ENCODE results near the gene EPHB6. TPM values are rescaled to one million over a fixed set of nuclear protein-coding genes. Genes with fewer than 3 reads are reported as not detected.
A peak's percentile ranks its signal among the peaks of the same experiment; 100 is the strongest.

Gene EPHB6
- total RNA-seq, result 10 to 100 TPM in 3 of 4 donors, 1 to 10 TPM in 1; 6.9 to 84.3 (median 22.1) TPM

- whole genome bisulfite sequencing, 2 donors, result 0% methylated on average over 43 to 56 of the region's 70 CpGs
- Histone ChIP-seq H3K27ac (peak within 1 kb of the TSS; percentile 11 to 84 (median 77)), H3K27me3 (no peaks in the 10 kb centered on the region), H3K4me1 (peaks cover 0 to 33% (median 11%) of the 10 kb centered on the region in 4 donors), H3K9me3 (no peaks in the 10 kb centered on the region), H3K36me3 (no peaks in the 10 kb centered on the region), H3K4me3 (peak within 1 kb of the TSS; percentile 56 to 75 (median 70))
- DNase-seq (ENCODE audit: low spot score in 2 of 2), result peak; percentile 63 to 77
- no peak for TF ChIP-seq EP300 (IDR thresholded peaks at IDR 0.05)
- TF ChIP-seq, protein P1, sequence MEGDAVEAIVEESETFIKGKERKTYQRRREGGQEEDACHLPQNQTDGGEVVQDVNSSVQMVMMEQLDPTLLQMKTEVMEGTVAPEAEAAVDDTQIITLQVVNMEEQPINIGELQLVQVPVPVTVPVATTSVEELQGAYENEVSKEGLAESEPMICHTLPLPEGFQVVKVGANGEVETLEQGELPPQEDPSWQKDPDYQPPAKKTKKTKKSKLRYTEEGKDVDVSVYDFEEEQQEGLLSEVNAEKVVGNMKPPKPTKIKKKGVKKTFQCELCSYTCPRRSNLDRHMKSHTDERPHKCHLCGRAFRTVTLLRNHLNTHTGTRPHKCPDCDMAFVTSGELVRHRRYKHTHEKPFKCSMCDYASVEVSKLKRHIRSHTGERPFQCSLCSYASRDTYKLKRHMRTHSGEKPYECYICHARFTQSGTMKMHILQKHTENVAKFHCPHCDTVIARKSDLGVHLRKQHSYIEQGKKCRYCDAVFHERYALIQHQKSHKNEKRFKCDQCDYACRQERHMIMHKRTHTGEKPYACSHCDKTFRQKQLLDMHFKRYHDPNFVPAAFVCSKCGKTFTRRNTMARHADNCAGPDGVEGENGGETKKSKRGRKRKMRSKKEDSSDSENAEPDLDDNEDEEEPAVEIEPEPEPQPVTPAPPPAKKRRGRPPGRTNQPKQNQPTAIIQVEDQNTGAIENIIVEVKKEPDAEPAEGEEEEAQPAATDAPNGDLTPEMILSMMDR (IDR thresholded peaks at IDR 0.05), result peak in 1 of 5 experiments; percentile 7
These were observed at the start of gene EPHB6 for GRCh38 chr7:142854372-142855113. TSS of gene EPHB6 (plus strand) at chr7:142855076. CDS start at chr7:142863228, 8,152 bp downstream.

GRCh38 chr7:142805350-142806021 lies 49.4 kb upstream of the EPHB6 start:
- H3K4me1 ChIP-seq, result peaks cover 0 to 6% (median 0%) of the 10 kb centered on the region in 4 donors
- H3K9me3 ChIP-seq, result no peaks in the 10 kb centered on the region
- TF ChIP-seq, protein P1 (IDR thresholded peaks at IDR 0.05), result no peak
- TF ChIP-seq EP300 (IDR thresholded peaks at IDR 0.05) (no peak), POLR2A (IDR thresholded peaks at IDR 0.05) (no peak)
- WGBS, 2 donors, result 80 to 85% methylated on average over 3 of the region's 3 CpGs
- no peak overlapping the region for H3K4me3 ChIP-seq
- no peak for DNase-seq (ENCODE audit: low spot score in 2 of 2)
- H3K27ac ChIP-seq, result peak overlapping the region in 1 of 4 donors; percentile 80
- H3K27me3 ChIP-seq, result peaks cover 0 to 12% of the 10 kb centered on the region in 2 donors
- H3K36me3 ChIP-seq, result no peaks in the 10 kb centered on the region

- no peak for TF ChIP-seq EP300 (IDR thresholded peaks at IDR 0.05)
- TF ChIP-seq POLR2A (IDR thresholded peaks at IDR 0.05), result no peak
- TF ChIP-seq, protein P1 (IDR thresholded peaks at IDR 0.05), result no peak
- Histone ChIP-seq H3K36me3 (no peaks in the 10 kb centered on the region), H3K4me1 (peaks cover 0 to 6% (median 0%) of the 10 kb centered on the region in 4 donors), H3K27me3 (peaks cover 0 to 12% of the 10 kb centered on the region in 2 donors), H3K4me3 (no peak overlapping the region), H3K27ac (peak overlapping the region in 1 of 4 donors; percentile 80), H3K9me3 (no peaks in the 10 kb centered on the region)
- 35 to 47% methylated on average over 2 of the region's 2 CpGs for WGBS, 2 donors
- DNase-seq (ENCODE audit: low spot score in 2 of 2), result no peak
These were observed 48.9 kb upstream of the EPHB6 start for GRCh38 chr7:142806022-142806356.

DNA sequence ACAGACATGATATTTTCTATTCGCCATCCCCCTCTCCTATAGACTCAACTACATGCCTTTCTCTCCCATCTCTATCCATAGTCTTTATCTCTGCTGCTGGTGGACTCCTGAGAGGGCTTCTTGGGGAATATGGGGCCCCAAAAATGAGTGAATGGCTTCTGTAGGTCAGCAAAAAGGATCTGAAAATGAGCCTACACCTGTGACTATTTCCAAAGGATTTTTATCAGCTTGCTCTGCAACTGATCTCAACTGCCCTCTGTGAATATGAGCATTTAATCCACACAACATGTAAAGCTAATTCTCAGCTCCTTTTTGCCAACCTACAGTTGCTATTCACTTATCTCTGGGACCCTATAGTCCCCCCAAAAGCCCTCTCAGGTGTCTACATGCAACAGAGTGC lies 47.9 kb upstream of the EPHB6 start:
- H3K27me3 ChIP-seq, result peaks cover 0 to 12% of the 10 kb centered on the region in 2 donors

More for the DNA sequence above, 47.9 kb upstream of the EPHB6 start:
- TF ChIP-seq, protein P1 (IDR thresholded peaks at IDR 0.05), result no peak
- TF ChIP-seq EP300 (IDR thresholded peaks at IDR 0.05) (no peak), POLR2A (IDR thresholded peaks at IDR 0.05) (no peak)
- H3K9me3 ChIP-seq, result no peaks in the 10 kb centered on the region
- H3K4me3 ChIP-seq, result no peak overlapping the region
- peaks cover 0 to 6% (median 0%) of the 10 kb centered on the region in 4 donors for H3K4me1 ChIP-seq
- H3K36me3 ChIP-seq, result no peaks in the 10 kb centered on the region
- 79 to 90% methylated on average over 1 of the region's 1 CpG for WGBS, 2 donors
- H3K27ac ChIP-seq, result peak overlapping the region in 1 of 4 donors; percentile 80
- no peak for DNase-seq (ENCODE audit: low spot score in 2 of 2)

All from tibial nerve (tissue), 4 donors.